ENCODE measurements around the gene TXNDC5. TPM values are rescaled to one million over a fixed set of nuclear protein-coding genes. Genes with fewer than 3 reads are reported as not detected.

TXNDC5 gene
- total and polyA plus RNA-seq, 2 experiments from 2014 or later, result 42.9 to 210 TPM

DNA sequence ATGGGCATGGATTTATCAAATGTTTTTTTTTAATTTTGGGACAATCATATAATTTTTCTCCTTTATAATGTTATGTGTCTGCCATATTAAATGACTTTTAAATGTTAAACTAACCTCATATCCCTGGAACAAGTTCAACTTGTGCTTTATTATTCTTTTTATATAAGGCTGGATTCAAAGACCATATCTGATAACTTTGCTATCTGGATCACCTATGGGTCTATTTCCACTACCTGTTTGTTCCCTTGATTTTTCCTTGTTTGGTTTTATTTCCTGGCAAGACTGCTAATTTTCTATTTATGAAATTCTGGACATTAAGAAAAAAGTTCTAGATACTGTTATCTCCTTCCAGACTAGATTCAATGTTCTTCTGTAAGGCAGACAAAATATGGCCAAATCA, 58.8 kb downstream of the TXNDC5 start:
- H3K79me2 ChIP-seq (replicated peaks; ENCODE audit: insufficient read depth), result no peaks in the 10 kb centered on the region

More for the DNA sequence above, 58.8 kb downstream of the TXNDC5 start:
- ATAC-seq (no peak), DNase-seq (ENCODE audit: low spot score) (no peak)
- H3K4me3 ChIP-seq, result no peak overlapping the region
- no peaks in the 10 kb centered on the region; the same call in 1 of the 2 replicates for H3K36me3 ChIP-seq (ENCODE audit: insufficient read depth)
- H3K27ac ChIP-seq (ENCODE audit: low read depth), result no peak overlapping the region
- H3K4me2 ChIP-seq, result no peak overlapping the region
- peaks cover 17% of the 10 kb centered on the region; the same call in 2 of the 3 replicates for H3K36me3 Mint-ChIP-seq (ENCODE audit: low read depth)
- peaks cover 3% of the 10 kb centered on the region for H3K27me3 Mint-ChIP-seq (ENCODE audit: insufficient read depth, low read depth, poor library complexity)
- H3K4me3 Mint-ChIP-seq, result no peak overlapping the region
- H4K20me1 ChIP-seq (replicated peaks; ENCODE audit: insufficient read depth), result no peaks in the 10 kb centered on the region
- H3F3A ChIP-seq (replicated peaks; ENCODE audit: low read depth), result no peaks in the 10 kb centered on the region
- H3K4me1 ChIP-seq (ENCODE audit: insufficient read depth), result no peaks in the 10 kb centered on the region
- no peaks in the 10 kb centered on the region for H3K27me3 ChIP-seq (ENCODE audit: insufficient read depth)
- no peaks in the 10 kb centered on the region for H3K9me2 ChIP-seq (ENCODE audit: insufficient read depth)
- H2AFZ ChIP-seq, result no peak overlapping the region
- peaks cover 8% of the 10 kb centered on the region; the same call in 2 of the 3 replicates for H3K4me1 Mint-ChIP-seq
- TF ChIP-seq ZNF114 (CRISPR knock-in tag; IDR thresholded peaks at IDR 0.05) (no peak), JUNB (IDR thresholded peaks at IDR 0.05; ENCODE audit: unreplicated experiment) (no peak), POLR2AphosphoS5 (IDR thresholded peaks at IDR 0.05; ENCODE audit: low read depth) (no peak), STAT1 (IDR thresholded peaks at IDR 0.05; ENCODE audit: unreplicated experiment) (no peak), NANOG (IDR thresholded peaks at IDR 0.05; ENCODE audit: borderline replicate concordance) (no peak), EZH2phosphoT487 (IDR thresholded peaks at IDR 0.05; ENCODE audit: unreplicated experiment) (no peak), CREB1 (CRISPR knock-in tag; IDR thresholded peaks at IDR 0.05; ENCODE audit: low read depth) (no peak), EZH2 (IDR thresholded peaks at IDR 0.05; ENCODE audit: low read depth, unreplicated experiment) (no peak), ZNF462 (CRISPR knock-in tag; IDR thresholded peaks at IDR 0.05) (no peak), ZNF331 (CRISPR knock-in tag; IDR thresholded peaks at IDR 0.05; ENCODE audit: low read depth) (no peak)
- TF ChIP-seq, protein P1, sequence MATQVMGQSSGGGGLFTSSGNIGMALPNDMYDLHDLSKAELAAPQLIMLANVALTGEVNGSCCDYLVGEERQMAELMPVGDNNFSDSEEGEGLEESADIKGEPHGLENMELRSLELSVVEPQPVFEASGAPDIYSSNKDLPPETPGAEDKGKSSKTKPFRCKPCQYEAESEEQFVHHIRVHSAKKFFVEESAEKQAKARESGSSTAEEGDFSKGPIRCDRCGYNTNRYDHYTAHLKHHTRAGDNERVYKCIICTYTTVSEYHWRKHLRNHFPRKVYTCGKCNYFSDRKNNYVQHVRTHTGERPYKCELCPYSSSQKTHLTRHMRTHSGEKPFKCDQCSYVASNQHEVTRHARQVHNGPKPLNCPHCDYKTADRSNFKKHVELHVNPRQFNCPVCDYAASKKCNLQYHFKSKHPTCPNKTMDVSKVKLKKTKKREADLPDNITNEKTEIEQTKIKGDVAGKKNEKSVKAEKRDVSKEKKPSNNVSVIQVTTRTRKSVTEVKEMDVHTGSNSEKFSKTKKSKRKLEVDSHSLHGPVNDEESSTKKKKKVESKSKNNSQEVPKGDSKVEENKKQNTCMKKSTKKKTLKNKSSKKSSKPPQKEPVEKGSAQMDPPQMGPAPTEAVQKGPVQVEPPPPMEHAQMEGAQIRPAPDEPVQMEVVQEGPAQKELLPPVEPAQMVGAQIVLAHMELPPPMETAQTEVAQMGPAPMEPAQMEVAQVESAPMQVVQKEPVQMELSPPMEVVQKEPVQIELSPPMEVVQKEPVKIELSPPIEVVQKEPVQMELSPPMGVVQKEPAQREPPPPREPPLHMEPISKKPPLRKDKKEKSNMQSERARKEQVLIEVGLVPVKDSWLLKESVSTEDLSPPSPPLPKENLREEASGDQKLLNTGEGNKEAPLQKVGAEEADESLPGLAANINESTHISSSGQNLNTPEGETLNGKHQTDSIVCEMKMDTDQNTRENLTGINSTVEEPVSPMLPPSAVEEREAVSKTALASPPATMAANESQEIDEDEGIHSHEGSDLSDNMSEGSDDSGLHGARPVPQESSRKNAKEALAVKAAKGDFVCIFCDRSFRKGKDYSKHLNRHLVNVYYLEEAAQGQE (IDR thresholded peaks at IDR 0.05; ENCODE audit: unreplicated experiment), result no peak
- TF ChIP-seq, protein P2, sequence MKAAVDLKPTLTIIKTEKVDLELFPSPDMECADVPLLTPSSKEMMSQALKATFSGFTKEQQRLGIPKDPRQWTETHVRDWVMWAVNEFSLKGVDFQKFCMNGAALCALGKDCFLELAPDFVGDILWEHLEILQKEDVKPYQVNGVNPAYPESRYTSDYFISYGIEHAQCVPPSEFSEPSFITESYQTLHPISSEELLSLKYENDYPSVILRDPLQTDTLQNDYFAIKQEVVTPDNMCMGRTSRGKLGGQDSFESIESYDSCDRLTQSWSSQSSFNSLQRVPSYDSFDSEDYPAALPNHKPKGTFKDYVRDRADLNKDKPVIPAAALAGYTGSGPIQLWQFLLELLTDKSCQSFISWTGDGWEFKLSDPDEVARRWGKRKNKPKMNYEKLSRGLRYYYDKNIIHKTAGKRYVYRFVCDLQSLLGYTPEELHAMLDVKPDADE (IDR thresholded peaks at IDR 0.05), result no peak
- TF ChIP-seq, protein P3, sequence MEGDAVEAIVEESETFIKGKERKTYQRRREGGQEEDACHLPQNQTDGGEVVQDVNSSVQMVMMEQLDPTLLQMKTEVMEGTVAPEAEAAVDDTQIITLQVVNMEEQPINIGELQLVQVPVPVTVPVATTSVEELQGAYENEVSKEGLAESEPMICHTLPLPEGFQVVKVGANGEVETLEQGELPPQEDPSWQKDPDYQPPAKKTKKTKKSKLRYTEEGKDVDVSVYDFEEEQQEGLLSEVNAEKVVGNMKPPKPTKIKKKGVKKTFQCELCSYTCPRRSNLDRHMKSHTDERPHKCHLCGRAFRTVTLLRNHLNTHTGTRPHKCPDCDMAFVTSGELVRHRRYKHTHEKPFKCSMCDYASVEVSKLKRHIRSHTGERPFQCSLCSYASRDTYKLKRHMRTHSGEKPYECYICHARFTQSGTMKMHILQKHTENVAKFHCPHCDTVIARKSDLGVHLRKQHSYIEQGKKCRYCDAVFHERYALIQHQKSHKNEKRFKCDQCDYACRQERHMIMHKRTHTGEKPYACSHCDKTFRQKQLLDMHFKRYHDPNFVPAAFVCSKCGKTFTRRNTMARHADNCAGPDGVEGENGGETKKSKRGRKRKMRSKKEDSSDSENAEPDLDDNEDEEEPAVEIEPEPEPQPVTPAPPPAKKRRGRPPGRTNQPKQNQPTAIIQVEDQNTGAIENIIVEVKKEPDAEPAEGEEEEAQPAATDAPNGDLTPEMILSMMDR (conservative IDR thresholded peaks at IDR 0.05; ENCODE audit: low read depth in 2 of 2), result no peak
- no peak overlapping the region for H3K27ac Mint-ChIP-seq
- peaks cover 29% of the 10 kb centered on the region for H3K9me3 Mint-ChIP-seq

Measured in GM23338 (cell line).